OCI-LY7 (cell line): Measurements from ENCODE around the gene EPSTI1. TPM values are rescaled to one million over a fixed set of nuclear protein-coding genes. Genes with fewer than 3 reads are reported as not detected.

Experiments
- BruUV-seq: library from RNA; stranded (reverse); fragments of 400-500 nt; replicated peaks from 2 replicates; lab custom pipeline; 2021; lab: Mats Ljungman, UMichigan
- CTCF ChIA-PET: fragments of 300-600 bp; sonication (Branson Sonifier 250); formaldehyde crosslinking; loops from one replicate; lab custom pipeline; 2022; ENCODE audit warnings: antibody characterized with exemption; ENCODE audit not compliant: unreplicated experiment; lab: Charles Lee
- POLR2A ChIA-PET: fragments of 300-600 bp; sonication (Branson Sonifier 250); formaldehyde crosslinking; loops from one replicate; lab custom pipeline; 2022; ENCODE audit warnings: antibody characterized with exemption; lab: Charles Lee
- DNase-seq: peaks from one replicate; pipeline ENCODE4 v3.0.0-alpha.2; 2015; ENCODE audit warnings: low spot score
- H2AFZ ChIP-seq: fragments of 200-600 bp; sonication (generic), shearing (Covaris generic); 2 replicates; pipeline ENCODE4 v1.6.1; 2014; ENCODE audit warnings: mild to moderate bottlenecking, antibody characterized with exemption, low read length, moderate library complexity
- H3K27ac ChIP-seq: fragments of 200-600 bp; sonication (generic); 2 replicates; pipeline ENCODE4 v1.5.1; 2014; ENCODE audit warnings: mixed run types, low read depth, mild to moderate bottlenecking, moderate library complexity, low read length, inconsistent platforms; ENCODE audit not compliant: poor library complexity, severe bottlenecking
- H3K36me3 ChIP-seq: fragments of 200-600 bp; sonication (generic); 2 replicates; pipeline ENCODE4 v1.6.1; 2014; ENCODE audit warnings: mild to moderate bottlenecking, antibody characterized with exemption, low read length, moderate library complexity, mixed read lengths; ENCODE audit not compliant: insufficient read depth
- H3K4me1 ChIP-seq: fragments of 200-600 bp; sonication (generic); 2 replicates; pipeline ENCODE4 v1.5.1; 2014; ENCODE audit warnings: mild to moderate bottlenecking, low read length; ENCODE audit not compliant: insufficient read depth, poor library complexity, severe bottlenecking
- H3K4me2 ChIP-seq: fragments of 200-600 bp; sonication (generic); 2 replicates; pipeline ENCODE4 v1.6.1; 2014; ENCODE audit warnings: mild to moderate bottlenecking, low read length
- H3K4me3 ChIP-seq: fragments of 200-600 bp; sonication (generic); 2 replicates; pipeline ENCODE4 v1.5.1; 2014; ENCODE audit warnings: mild to moderate bottlenecking, low read depth, low read length; ENCODE audit not compliant: poor library complexity, severe bottlenecking
- H3K79me2 ChIP-seq: fragments of 200-600 bp; sonication (generic); 2 replicates; pipeline ENCODE4 v1.6.1; 2016; ENCODE audit warnings: low read depth, mild to moderate bottlenecking, low read length, moderate library complexity, mixed read lengths; ENCODE audit not compliant: insufficient read depth
- H3K9me2 ChIP-seq: fragments of 200-600 bp; sonication (generic); 2 replicates; pipeline ENCODE4 v1.6.1; 2016; ENCODE audit warnings: mild to moderate bottlenecking, low read length, mixed read lengths; ENCODE audit not compliant: insufficient read depth
- H3K9me3 ChIP-seq: fragments of 200-600 bp; sonication (generic); 2 replicates; pipeline ENCODE4 v1.6.1; 2014; ENCODE audit warnings: mild to moderate bottlenecking, mixed run types, low read length, mixed read lengths
- H4K20me1 ChIP-seq: fragments of 200-600 bp; sonication (generic); 2 replicates; pipeline ENCODE4 v1.6.1; 2014; ENCODE audit warnings: mild to moderate bottlenecking, antibody characterized with exemption, low read length, moderate library complexity, mixed read lengths; ENCODE audit not compliant: insufficient read depth
- EZH2phosphoT487 ChIP-seq: fragments of 200-600 bp; sonication (generic); IDR thresholded peaks from 2 replicates; pipeline ENCODE4 v1.6.1; 2018; ENCODE audit warnings: low read depth, borderline replicate concordance, mild to moderate bottlenecking, mixed run types, antibody characterized with exemption, low read length, moderate library complexity, mixed read lengths
- intact Hi-C: fragments of 100-400 bp; cut with micrococcal nuclease; formaldehyde crosslinking; loops from one replicate; pipeline ENCODE4 v1.10.0; 2022; ENCODE audit not compliant: unreplicated experiment
- total RNA-seq, 2 experiments: library from RNA; depleted of rRNA in 1 of 2; stranded (reverse); fragments of >200 nt in 1 of 2; shearing (Covaris generic) in 1 of 2; gene quantifications; 2 replicates each; pipeline ENCODE4 v1.2.3, GENCODE V29; 2014 to 2022
- TF ChIP-seq, protein P1 (sequence below): fragments of 200-600 bp; sonication (generic); conservative IDR thresholded peaks from 2 replicates; pipeline ENCODE4 v1.5.1; 2014; ENCODE audit warnings: mild to moderate bottlenecking, antibody characterized with exemption, low read length, moderate library complexity, mixed read lengths

The EPSTI1 gene
- total RNA-seq, 2 experiments from 2014 or later = 0.49 to 2.1 TPM

GRCh38 chr13:42957881-42958280 is 34.2 kb downstream of the EPSTI1 start:
- H3K4me3 ChIP-seq = no peak overlapping the region
- DNase-seq = no peak
- no peaks in the 10 kb centered on the region for H3K36me3 ChIP-seq
- TF ChIP-seq EZH2phosphoT487 = no peak
- TF ChIP-seq, protein P1, sequence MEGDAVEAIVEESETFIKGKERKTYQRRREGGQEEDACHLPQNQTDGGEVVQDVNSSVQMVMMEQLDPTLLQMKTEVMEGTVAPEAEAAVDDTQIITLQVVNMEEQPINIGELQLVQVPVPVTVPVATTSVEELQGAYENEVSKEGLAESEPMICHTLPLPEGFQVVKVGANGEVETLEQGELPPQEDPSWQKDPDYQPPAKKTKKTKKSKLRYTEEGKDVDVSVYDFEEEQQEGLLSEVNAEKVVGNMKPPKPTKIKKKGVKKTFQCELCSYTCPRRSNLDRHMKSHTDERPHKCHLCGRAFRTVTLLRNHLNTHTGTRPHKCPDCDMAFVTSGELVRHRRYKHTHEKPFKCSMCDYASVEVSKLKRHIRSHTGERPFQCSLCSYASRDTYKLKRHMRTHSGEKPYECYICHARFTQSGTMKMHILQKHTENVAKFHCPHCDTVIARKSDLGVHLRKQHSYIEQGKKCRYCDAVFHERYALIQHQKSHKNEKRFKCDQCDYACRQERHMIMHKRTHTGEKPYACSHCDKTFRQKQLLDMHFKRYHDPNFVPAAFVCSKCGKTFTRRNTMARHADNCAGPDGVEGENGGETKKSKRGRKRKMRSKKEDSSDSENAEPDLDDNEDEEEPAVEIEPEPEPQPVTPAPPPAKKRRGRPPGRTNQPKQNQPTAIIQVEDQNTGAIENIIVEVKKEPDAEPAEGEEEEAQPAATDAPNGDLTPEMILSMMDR = no peak
- no peaks in the 10 kb centered on the region for H3K9me2 ChIP-seq
- no peak overlapping the region for H3K27ac ChIP-seq
- intact Hi-C loops = no loop called here
- H4K20me1 ChIP-seq = no peaks in the 10 kb centered on the region
- ChIA-PET POLR2A (interaction anchor here (0.6 kb wide), 1 partner anchor 307 kb away, joined by 3 read pairs; no protein-coding TSS in a partner anchor), CTCF (no interaction called here)
- no peaks in the 10 kb centered on the region for H3K4me1 ChIP-seq
- no peak overlapping the region for H2AFZ ChIP-seq
- BruUV-seq = no TSS peak
- H3K9me3 ChIP-seq = no peaks in the 10 kb centered on the region
- H3K79me2 ChIP-seq = no peaks in the 10 kb centered on the region
- no peak overlapping the region for H3K4me2 ChIP-seq

DNA sequence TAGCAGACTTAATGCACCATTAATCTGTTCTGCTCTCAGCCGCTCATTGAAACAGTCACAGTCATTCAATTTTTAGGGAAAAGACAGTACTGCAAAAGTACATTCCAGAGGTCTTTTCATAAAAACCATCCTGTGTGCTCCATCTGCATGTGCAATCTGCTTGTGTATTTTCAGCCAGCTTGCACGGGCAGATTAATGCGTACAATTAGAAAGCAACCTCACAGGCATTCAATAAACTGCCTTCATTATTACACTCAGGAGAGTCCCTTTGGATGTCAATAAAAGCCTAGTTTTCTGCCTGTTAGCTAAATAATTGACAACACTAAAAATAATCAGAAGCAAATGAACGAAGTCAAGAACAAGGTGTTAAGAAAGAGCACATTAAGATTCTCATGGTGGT is 41.9 kb downstream of the EPSTI1 start:
- H3K4me3 ChIP-seq = no peak overlapping the region
- H3K4me2 ChIP-seq = no peak overlapping the region
- POLR2A ChIA-PET = interaction anchor here (0.7 kb wide), 1 partner anchor 11 kb away, joined by 6 read pairs; no protein-coding TSS in a partner anchor
- intact Hi-C loops = no loop called here
- no peaks in the 10 kb centered on the region for H3K4me1 ChIP-seq
- H3K27ac ChIP-seq = no peak overlapping the region
- H2AFZ ChIP-seq = no peak overlapping the region
- H3K79me2 ChIP-seq = no peaks in the 10 kb centered on the region
- no peak for TF ChIP-seq EZH2phosphoT487
- TF ChIP-seq, protein P1 = no peak
- no peaks in the 10 kb centered on the region for H3K9me3 ChIP-seq
- H3K36me3 ChIP-seq = no peaks in the 10 kb centered on the region
- CTCF ChIA-PET = no interaction called here
- no TSS peak for BruUV-seq
- DNase-seq = no peak
- H3K9me2 ChIP-seq = no peaks in the 10 kb centered on the region; the same call in 1 of the 2 replicates
- no peaks in the 10 kb centered on the region for H4K20me1 ChIP-seq

GRCh38 chr13:42947925-42948324 is 44.1 kb downstream of the EPSTI1 start:
- TF ChIP-seq EZH2phosphoT487 = no peak
- TF ChIP-seq, protein P1 = no peak
- H3K79me2 ChIP-seq = no peaks in the 10 kb centered on the region
- DNase-seq = no peak
- H3K36me3 ChIP-seq = no peaks in the 10 kb centered on the region
- no TSS peak for BruUV-seq
- H3K4me3 ChIP-seq = no peak overlapping the region
- POLR2A ChIA-PET = no interaction called here
- CTCF ChIA-PET = no interaction called here
- no peak overlapping the region for H3K27ac ChIP-seq
- no peaks in the 10 kb centered on the region; the same call in 1 of the 2 replicates for H3K9me2 ChIP-seq
- no peaks in the 10 kb centered on the region for H3K4me1 ChIP-seq
- no peaks in the 10 kb centered on the region for H3K9me3 ChIP-seq
- H3K4me2 ChIP-seq = no peak overlapping the region
- intact Hi-C loops = no loop called here
- no peak overlapping the region for H2AFZ ChIP-seq
- H4K20me1 ChIP-seq = no peaks in the 10 kb centered on the region
